HG03439 (cell line): ENCODE measurements around the gene TXNDC11.

Experiments used
- ATAC-seq: cut with Tn5 transposase; IDR thresholded peaks from one replicate; pipeline ENCODE4 v1.9.1; 2021; ENCODE audit warnings: mild to moderate bottlenecking, moderate library complexity; ENCODE audit not compliant: unreplicated experiment

TXNDC11 gene

GRCh38 chr16:11675561-11676511 lies 66.8 kb downstream of the TXNDC11 start:
- no peak for ATAC-seq

GRCh38 chr16:11674818-11675560 lies 67.7 kb downstream of the TXNDC11 start:
- ATAC-seq: no peak

- no peak for ATAC-seq
Observed at GRCh38 chr16:11674001-11674817, 68.4 kb downstream of the TXNDC11 start.

GRCh38 chr16:11673091-11674000 lies 69.3 kb downstream of the TXNDC11 start:
- no peak for ATAC-seq

- ATAC-seq: no peak
Observed at GRCh38 chr16:11672206-11673090, 70.2 kb downstream of the TXNDC11 start.

- no peak for ATAC-seq
Observed at GRCh38 chr16:11671676-11672075, 71.0 kb downstream of the TXNDC11 start.

- ATAC-seq: no peak
Observed at GRCh38 chr16:11671271-11671670, 71.4 kb downstream of the TXNDC11 start.

GRCh38 chr16:11670171-11671131 lies 72.2 kb downstream of the TXNDC11 start:
- no peak for ATAC-seq

GRCh38 chr16:11669380-11670146 lies 73.1 kb downstream of the TXNDC11 start:
- no peak for ATAC-seq

- ATAC-seq: no peak
Observed at GRCh38 chr16:11668623-11669379, 73.9 kb downstream of the TXNDC11 start.

GRCh38 chr16:11667824-11668622 lies 74.6 kb downstream of the TXNDC11 start, which contains the start of gene SNN:
SNN (plus strand) TSS chr16:11668455; CDS start chr16:11676060, 7,605 bp downstream.
- no peak for ATAC-seq

- no peak for ATAC-seq
Observed at GRCh38 chr16:11667221-11667823, 75.3 kb downstream of the TXNDC11 start.

- no peak for ATAC-seq
Observed at GRCh38 chr16:11666103-11667055, 76.3 kb downstream of the TXNDC11 start.

GRCh38 chr16:11665071-11665491 lies 77.6 kb downstream of the TXNDC11 start:
- ATAC-seq: no peak
